HUDEP-2 (cell line): ENCODE data around the gene MYO5C.

Experiments
- DNase-seq, 76 experiments: peaks; one replicate each; lab custom pipeline; 2025; ENCODE audit not compliant: unreplicated experiment in 76 of 76; lab: John Stamatoyannopoulos, UW

Gene MYO5C

GRCh38 chr15:52281085-52282035 is 14.2 kb downstream of the MYO5C start:
- no peak for DNase-seq

GRCh38 chr15:52280326-52281084 is 15.1 kb downstream of the MYO5C start:
- DNase-seq: no peak

GRCh38 chr15:52278636-52279367 is 16.8 kb downstream of the MYO5C start:
- no peak for DNase-seq

GRCh38 chr15:52278135-52278534 is 17.5 kb downstream of the MYO5C start:
- DNase-seq: no peak

GRCh38 chr15:52277575-52277974 is 18.0 kb downstream of the MYO5C start:
- DNase-seq: no peak

- DNase-seq: no peak
Measured at GRCh38 chr15:52276256-52276770, 19.3 kb downstream of the MYO5C start.

- DNase-seq: no peak
Measured at GRCh38 chr15:52263563-52264282, 31.9 kb downstream of the MYO5C start.

- no peak for DNase-seq
Measured at GRCh38 chr15:52262364-52262763, 33.2 kb downstream of the MYO5C start.

- DNase-seq: peak in 8 of 76 experiments; percentile 1 to 23 (median 12)
Measured at GRCh38 chr15:52261498-52262242, 33.9 kb downstream of the MYO5C start.

- no peak for DNase-seq
Measured at GRCh38 chr15:52261026-52261425, 34.6 kb downstream of the MYO5C start.

- DNase-seq: no peak
Measured at GRCh38 chr15:52259503-52259902, 36.1 kb downstream of the MYO5C start.

GRCh38 chr15:52258461-52258860 is 37.1 kb downstream of the MYO5C start:
- DNase-seq: no peak

GRCh38 chr15:52257734-52258062 is 37.9 kb downstream of the MYO5C start:
- no peak for DNase-seq

GRCh38 chr15:52256930-52257733 is 38.5 kb downstream of the MYO5C start:
- DNase-seq: no peak

GRCh38 chr15:52256366-52256765 is 39.2 kb downstream of the MYO5C start:
- DNase-seq: peak in 46 of 76 experiments; percentile 2 to 56 (median 21)

GRCh38 chr15:52255935-52256334 is 39.7 kb downstream of the MYO5C start:
- DNase-seq: no peak

- DNase-seq: no peak
Measured at GRCh38 chr15:52255008-52255407, 40.6 kb downstream of the MYO5C start.

- no peak for DNase-seq
Measured at GRCh38 chr15:52254391-52254790, 41.2 kb downstream of the MYO5C start.

GRCh38 chr15:52252781-52253180 is 42.8 kb downstream of the MYO5C start:
- no peak for DNase-seq
